ENCODE results near the gene MT1H. TPM values are rescaled to one million over a fixed set of nuclear protein-coding genes. Genes with fewer than 3 reads are reported as not detected.

Gene MT1H
- total and polyA plus RNA-seq, 9 of the 15 experiments (the other 6 are each of a cell fraction or from before 2014, with no cell fraction given), result 0.13 to 0.37 TPM; not detected in 7

- Histone ChIP-seq H3K36me3 (ENCODE audit: control insufficient read depth, insufficient read depth, low read length) (no peaks in the 10 kb centered on the region), H3K9ac (ENCODE audit: insufficient read depth in 1 of 2, low read depth in 2 of 2, low read length in 2 of 2) (no peak overlapping the region), H3K9me3 (replicated peaks; ENCODE audit: control insufficient read depth, insufficient read depth, low read depth, low read length) (no peaks in the 10 kb centered on the region), H3K4me3 (no peak overlapping the region), H3K9me1 (ENCODE audit: control insufficient read depth, insufficient read depth, low read length) (no peaks in the 10 kb centered on the region), H3K27ac (ENCODE audit: extremely low read depth, low read depth, low read length) (no peak overlapping the region), H3K4me2 (ENCODE audit: insufficient read depth, low read length) (no peak overlapping the region), H3K27me3 (ENCODE audit: control insufficient read depth in 2 of 2, insufficient read depth in 2 of 2, low read length in 2 of 2) (peaks cover 33 to 54% of the 10 kb centered on the region in 2 experiments), H4K20me1 (replicated peaks; ENCODE audit: control insufficient read depth, insufficient read depth, low read length) (peaks cover 7% of the 10 kb centered on the region; the same call in 1 of the 2 replicates), H3K79me2 (ENCODE audit: control insufficient read depth, insufficient read depth, low read length) (no peaks in the 10 kb centered on the region), H2AFZ (ENCODE audit: low read depth, low read length) (no peak overlapping the region), H3K4me1 (replicated peaks in 1 of 2; ENCODE audit: control insufficient read depth in 2 of 2, insufficient read depth in 2 of 2, low read length in 2 of 2) (peaks cover 0 to 11% of the 10 kb centered on the region in 2 experiments; a peak in 1 of 5 replicates)
- POLR2A ChIA-PET, result no interaction called here
- CTCF ChIA-PET (ENCODE audit: low intra/inter-chr PET ratio), result interaction anchor here (0.8 to 1.9 kb wide), 4 partner anchors 28 to 160 kb away, joined by 3 to 17 read pairs (median 8); no protein-coding TSS in a partner anchor
- in situ Hi-C loops (cut with MboI) (no loop called here), intact Hi-C loops (cut with micrococcal nuclease) (loop anchor here (1.0 kb wide), 1 partner anchor 28 kb away; no protein-coding TSS in a partner anchor)
- peak; percentile 87 for ATAC-seq
- BruUV-seq (replicated peaks), result no TSS peak
- FAIRE-seq, result peak; percentile 32
- DNase-seq (ENCODE audit: extremely low read depth in 1 of 4, low spot score in 3 of 4), result peak in 1 of 4 experiments; percentile 51
- 24% methylated on average over 12 of the region's 12 CpGs for WGBS (ENCODE audit: insufficient coverage, low coverage, missing lambda C conversion rate)
- peak; percentile 68 for TF ChIP-seq SMC3 (conservative IDR thresholded peaks at IDR 0.05; ENCODE audit: insufficient read depth, low read depth, low read length)
- TF ChIP-seq, protein P1, sequence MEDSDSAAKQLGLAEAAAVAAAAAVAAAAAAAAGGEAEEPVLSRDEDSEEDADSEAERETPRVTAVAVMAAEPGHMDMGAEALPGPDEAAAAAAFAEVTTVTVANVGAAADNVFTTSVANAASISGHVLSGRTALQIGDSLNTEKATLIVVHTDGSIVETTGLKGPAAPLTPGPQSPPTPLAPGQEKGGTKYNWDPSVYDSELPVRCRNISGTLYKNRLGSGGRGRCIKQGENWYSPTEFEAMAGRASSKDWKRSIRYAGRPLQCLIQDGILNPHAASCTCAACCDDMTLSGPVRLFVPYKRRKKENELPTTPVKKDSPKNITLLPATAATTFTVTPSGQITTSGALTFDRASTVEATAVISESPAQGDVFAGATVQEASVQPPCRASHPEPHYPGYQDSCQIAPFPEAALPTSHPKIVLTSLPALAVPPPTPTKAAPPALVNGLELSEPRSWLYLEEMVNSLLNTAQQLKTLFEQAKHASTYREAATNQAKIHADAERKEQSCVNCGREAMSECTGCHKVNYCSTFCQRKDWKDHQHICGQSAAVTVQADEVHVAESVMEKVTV (CRISPR knock-in tag; IDR thresholded peaks at IDR 0.05), result peak; percentile 34; the same call in 1 of the 2 replicates
- TF ChIP-seq, protein P2, sequence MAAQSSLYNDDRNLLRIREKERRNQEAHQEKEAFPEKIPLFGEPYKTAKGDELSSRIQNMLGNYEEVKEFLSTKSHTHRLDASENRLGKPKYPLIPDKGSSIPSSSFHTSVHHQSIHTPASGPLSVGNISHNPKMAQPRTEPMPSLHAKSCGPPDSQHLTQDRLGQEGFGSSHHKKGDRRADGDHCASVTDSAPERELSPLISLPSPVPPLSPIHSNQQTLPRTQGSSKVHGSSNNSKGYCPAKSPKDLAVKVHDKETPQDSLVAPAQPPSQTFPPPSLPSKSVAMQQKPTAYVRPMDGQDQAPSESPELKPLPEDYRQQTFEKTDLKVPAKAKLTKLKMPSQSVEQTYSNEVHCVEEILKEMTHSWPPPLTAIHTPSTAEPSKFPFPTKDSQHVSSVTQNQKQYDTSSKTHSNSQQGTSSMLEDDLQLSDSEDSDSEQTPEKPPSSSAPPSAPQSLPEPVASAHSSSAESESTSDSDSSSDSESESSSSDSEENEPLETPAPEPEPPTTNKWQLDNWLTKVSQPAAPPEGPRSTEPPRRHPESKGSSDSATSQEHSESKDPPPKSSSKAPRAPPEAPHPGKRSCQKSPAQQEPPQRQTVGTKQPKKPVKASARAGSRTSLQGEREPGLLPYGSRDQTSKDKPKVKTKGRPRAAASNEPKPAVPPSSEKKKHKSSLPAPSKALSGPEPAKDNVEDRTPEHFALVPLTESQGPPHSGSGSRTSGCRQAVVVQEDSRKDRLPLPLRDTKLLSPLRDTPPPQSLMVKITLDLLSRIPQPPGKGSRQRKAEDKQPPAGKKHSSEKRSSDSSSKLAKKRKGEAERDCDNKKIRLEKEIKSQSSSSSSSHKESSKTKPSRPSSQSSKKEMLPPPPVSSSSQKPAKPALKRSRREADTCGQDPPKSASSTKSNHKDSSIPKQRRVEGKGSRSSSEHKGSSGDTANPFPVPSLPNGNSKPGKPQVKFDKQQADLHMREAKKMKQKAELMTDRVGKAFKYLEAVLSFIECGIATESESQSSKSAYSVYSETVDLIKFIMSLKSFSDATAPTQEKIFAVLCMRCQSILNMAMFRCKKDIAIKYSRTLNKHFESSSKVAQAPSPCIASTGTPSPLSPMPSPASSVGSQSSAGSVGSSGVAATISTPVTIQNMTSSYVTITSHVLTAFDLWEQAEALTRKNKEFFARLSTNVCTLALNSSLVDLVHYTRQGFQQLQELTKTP (IDR thresholded peaks at IDR 0.05; ENCODE audit: low read depth in 1 of 2, partially characterized antibody in 2 of 2), result no peak
- TF ChIP-seq ETV1 (tag; conservative IDR thresholded peaks at IDR 0.05; ENCODE audit: low read depth), result no peak
- peak; percentile 56; the same call in 1 of the 2 replicates for TF ChIP-seq SPI1 (IDR thresholded peaks at IDR 0.05; ENCODE audit: borderline replicate concordance, low read depth, low read length)
- TF ChIP-seq, protein P3, sequence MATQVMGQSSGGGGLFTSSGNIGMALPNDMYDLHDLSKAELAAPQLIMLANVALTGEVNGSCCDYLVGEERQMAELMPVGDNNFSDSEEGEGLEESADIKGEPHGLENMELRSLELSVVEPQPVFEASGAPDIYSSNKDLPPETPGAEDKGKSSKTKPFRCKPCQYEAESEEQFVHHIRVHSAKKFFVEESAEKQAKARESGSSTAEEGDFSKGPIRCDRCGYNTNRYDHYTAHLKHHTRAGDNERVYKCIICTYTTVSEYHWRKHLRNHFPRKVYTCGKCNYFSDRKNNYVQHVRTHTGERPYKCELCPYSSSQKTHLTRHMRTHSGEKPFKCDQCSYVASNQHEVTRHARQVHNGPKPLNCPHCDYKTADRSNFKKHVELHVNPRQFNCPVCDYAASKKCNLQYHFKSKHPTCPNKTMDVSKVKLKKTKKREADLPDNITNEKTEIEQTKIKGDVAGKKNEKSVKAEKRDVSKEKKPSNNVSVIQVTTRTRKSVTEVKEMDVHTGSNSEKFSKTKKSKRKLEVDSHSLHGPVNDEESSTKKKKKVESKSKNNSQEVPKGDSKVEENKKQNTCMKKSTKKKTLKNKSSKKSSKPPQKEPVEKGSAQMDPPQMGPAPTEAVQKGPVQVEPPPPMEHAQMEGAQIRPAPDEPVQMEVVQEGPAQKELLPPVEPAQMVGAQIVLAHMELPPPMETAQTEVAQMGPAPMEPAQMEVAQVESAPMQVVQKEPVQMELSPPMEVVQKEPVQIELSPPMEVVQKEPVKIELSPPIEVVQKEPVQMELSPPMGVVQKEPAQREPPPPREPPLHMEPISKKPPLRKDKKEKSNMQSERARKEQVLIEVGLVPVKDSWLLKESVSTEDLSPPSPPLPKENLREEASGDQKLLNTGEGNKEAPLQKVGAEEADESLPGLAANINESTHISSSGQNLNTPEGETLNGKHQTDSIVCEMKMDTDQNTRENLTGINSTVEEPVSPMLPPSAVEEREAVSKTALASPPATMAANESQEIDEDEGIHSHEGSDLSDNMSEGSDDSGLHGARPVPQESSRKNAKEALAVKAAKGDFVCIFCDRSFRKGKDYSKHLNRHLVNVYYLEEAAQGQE (IDR thresholded peaks at IDR 0.05; ENCODE audit: borderline replicate concordance), result peak; percentile 63; the same call in 1 of the 2 replicates
- TF ChIP-seq, protein P3 (CRISPR knock-in tag; IDR thresholded peaks at IDR 0.05; ENCODE audit: low read depth), result no peak
- TF ChIP-seq ZFP36 (IDR thresholded peaks at IDR 0.05; ENCODE audit: low read depth, low read length, partially characterized antibody), result peak; percentile 40
These were observed 4.3 kb downstream of the MT1H start for GRCh38 chr16:56673921-56674320.

Measured in K562 (cell line).